Activated CD4-positive, alpha-beta T cell treated with anti-CD3 and anti-CD28 coated beads, Interleukin-2, amount 50 U/mL, for 48 hours (primary cell): Measurements from ENCODE around the gene PMS2.
"Not testable (repeated sequence)": the region's sequence is repeated elsewhere in the genome, so short reads cannot be mapped to it uniquely, and the experiment has no call there.

Source experiments
- DNase-seq, 2 experiments: peaks; one replicate each; pipeline ENCODE4 v3.0.0-alpha.2; 2020

The PMS2 gene, protein sequence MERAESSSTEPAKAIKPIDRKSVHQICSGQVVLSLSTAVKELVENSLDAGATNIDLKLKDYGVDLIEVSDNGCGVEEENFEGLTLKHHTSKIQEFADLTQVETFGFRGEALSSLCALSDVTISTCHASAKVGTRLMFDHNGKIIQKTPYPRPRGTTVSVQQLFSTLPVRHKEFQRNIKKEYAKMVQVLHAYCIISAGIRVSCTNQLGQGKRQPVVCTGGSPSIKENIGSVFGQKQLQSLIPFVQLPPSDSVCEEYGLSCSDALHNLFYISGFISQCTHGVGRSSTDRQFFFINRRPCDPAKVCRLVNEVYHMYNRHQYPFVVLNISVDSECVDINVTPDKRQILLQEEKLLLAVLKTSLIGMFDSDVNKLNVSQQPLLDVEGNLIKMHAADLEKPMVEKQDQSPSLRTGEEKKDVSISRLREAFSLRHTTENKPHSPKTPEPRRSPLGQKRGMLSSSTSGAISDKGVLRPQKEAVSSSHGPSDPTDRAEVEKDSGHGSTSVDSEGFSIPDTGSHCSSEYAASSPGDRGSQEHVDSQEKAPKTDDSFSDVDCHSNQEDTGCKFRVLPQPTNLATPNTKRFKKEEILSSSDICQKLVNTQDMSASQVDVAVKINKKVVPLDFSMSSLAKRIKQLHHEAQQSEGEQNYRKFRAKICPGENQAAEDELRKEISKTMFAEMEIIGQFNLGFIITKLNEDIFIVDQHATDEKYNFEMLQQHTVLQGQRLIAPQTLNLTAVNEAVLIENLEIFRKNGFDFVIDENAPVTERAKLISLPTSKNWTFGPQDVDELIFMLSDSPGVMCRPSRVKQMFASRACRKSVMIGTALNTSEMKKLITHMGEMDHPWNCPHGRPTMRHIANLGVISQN

DNA sequence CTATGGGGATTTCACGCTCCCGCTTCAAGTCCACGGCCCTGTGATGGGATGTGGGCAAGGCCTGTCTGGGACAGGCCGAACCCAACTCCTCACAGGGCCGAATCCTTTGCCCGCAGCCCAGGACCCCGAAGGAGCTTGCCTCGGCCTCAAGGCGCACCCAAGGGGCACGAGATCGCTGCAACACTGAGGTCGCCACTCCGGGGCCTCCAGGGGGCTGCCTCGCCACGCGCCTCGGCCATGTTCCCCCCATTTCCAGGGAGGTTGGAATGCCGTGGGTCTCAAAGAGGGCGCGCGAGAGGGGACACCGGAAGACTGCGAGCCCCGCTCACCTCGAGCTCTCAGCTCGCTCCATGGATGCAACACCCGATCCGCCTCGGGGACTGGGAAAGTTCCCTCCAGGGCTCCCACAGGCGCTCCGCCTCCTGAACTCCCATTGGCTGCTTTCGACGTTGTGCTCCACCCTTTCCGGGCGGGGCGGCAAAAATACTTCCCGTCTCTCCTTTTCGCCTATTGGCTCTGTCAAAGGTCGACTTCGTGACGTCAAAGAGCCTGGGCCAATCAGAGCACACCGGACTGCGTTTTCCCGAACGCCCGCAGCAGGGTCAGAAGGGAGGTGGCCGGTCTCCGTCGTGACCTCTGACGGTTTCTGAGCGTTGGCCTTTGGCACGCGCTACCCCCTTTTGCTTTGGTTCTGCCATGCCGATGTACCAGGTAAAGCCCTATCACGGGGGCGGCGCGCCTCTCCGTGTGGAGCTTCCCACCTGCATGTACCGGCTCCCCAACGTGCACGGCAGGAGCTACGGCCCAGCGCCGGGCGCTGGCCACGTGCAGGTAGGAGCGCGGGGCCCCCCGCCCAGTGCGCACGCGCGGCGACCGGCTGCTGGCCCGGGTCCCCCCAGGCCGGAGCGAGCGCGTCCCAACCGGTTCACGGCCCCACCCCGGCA is at the start of gene PMS2, which contains the start of gene AIMP2:
Gene PMS2, minus strand, starts transcription at position 382 of the 944 bp plus-strand sequence. Its CDS starts 30 bp downstream, at position 352.
Gene AIMP2, plus strand, starts transcription at position 605 of the 944 bp plus-strand sequence. Its CDS starts 92 bp downstream, at position 697.
- DNase-seq, result peak; percentile 98 to 99

DNA sequence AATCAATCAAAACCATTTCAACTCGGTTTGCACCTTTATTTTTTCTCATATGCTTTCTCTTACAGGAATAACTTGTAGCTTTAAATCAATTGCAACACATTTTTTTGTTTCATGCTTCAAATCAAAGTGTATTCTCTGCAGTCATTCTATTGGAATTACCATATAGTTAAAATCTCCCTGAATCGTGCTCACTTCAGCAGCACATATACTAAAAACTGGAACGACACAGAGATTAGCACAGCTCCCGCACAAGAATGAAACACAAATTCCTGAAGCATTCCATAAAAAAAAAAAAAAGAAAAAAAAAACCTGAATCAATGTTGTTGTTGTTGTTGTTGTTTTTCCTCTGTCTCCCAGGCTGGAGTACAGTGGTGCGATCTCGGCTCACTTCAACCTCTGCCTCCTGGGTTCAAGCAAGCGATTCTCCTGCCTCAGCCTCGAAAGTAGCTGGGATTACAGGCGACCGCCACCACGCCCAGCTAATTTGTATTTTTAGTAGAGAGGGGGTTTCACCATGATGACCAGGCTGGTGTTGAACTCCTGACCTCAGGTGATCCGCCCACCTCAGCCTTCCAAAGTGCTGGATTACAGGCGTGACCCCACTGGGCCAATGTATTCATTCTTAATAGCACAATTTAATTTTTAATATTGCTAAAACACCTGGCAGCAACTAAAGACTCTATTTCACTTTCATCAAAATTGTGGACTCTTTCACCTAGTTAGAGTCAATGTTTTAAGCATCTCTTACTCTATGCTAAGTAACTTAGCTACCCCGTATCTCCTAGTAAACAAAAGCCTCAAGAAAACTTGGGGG is 48.7 kb upstream of the PMS2 start:
- DNase-seq, result peak in 1 of 2 experiments; percentile 6

DNA sequence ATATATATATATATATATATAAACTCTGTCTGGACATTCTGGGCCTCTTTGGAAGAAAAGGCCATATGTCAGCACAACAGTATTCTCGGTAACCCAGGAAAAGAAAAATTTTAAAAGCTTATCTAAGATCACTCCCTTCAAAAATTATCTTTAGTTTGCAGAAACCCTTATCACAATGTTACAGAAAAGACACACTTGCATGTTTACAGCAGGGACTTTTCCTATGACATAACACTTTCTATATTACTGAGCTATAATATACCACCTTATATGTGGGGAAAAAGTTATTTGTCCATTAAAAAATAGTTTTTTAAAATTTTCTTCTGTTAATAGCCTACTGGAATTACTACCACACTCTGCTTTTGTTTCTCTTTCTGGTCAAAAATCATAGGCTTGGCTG is 47.8 kb upstream of the PMS2 start:
- no peak for DNase-seq

DNA sequence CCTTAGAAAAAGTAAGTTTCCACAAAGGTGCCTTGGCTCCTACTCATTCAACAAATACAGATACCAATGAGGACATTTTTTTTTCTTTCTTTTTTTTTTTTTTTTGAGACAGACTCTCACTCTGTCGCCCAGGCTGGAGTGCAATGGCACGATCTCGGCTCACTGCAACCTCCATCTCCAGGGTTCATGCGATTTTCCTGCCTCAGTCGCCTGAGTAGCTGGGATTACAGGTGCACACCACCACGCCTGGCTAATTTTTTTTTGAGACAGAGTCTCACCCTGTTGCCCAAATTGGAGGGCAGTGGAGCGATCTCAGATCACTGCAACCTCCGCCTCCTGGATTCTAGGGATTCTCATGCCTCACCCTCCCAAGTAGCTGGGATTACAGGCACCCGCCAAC is 42.3 kb upstream of the PMS2 start:
- not testable (repeated sequence) for DNase-seq

DNA sequence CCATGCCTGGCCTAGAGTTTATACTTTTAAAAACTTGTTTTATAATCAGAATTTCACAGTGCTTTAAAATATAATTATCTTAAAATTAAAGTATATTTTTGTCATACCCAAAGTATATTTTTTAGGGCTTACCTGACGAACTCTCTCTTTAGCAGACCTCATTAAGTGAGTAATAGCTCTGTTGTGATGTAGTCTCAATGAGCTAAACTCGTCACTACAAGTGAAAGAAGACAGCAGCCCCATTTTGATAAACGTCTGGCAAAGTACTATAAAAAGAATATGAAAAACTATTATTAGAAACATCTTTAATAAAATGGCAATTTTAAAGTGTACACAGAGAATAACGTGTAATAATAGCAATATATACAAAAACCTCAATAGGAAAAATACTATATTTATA is 40.9 kb upstream of the PMS2 start:
- DNase-seq, result no peak

DNA sequence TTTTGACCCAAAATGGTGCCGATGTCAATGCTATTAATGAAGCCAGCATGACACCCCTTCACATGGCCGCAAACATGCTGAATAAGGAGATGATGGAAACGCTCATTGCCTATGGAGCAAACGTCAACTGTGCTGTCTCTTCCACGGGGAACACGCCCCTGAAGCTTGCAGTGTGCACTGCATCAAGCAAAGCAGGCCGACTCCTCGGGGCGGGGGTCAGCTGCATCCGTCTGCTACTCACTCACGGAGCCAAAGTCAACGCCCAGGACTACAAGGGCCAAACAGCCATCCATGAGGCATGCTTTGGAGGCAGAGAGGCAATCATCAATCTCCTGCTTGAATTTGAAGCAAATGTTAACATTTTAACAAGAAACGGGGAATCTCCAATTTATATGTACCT is 26.8 kb upstream of the PMS2 start:
- no peak for DNase-seq

DNA sequence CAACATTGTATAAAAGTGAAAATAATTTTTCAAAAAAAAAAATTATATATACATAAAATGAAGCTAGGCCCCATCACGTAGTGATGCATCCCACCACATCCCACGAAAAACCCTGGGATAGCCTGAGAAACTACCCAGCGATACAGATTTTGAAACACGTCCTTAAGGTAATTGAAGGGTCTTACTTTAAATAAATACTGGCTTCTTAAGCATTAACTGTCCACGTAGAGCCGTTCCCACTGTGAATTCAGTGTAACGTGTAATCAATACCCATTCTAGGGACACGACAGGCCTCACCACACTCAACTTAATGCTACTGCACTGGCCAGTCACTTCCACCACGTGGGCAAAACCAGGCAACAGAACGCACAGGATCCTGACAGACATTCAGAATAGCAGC is 26.3 kb upstream of the PMS2 start:
- no peak for DNase-seq

DNA sequence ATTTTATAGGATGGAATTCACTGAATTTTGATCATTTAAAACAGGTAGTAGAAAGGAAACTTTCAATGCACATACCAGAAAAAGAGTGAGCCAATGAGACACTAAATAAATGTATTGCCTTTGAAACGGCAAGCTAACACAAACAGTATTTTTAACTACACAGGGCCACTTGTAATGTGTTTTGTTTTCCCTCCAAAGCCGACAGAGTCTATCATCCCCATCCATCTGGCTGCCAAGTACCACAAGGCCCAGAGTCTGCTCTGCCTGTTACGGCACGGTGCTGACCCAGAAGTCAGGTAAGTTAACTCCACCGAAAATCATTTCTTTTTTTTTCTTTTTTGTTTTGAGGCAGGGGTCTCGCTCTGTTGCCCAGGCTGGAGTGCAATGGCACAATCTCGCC is 23.8 kb upstream of the PMS2 start:
- DNase-seq, result no peak

DNA sequence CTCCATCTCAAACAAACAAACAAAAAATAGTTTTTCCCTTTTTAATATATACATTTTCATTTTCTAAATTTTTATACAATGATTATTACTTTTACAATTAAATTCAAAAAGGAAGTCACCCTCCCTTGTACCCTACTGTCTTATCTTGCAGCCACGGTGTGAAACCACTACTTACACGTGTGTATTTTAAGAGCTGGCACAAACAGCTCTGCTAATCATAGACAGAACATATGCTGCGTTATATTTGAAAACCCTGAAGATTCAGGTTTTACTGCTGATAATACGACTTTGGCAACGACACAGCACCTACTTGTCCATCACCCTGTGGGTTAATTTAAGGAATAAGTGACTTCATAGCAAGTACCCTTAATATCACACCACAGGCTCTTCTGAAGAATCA is 23.3 kb upstream of the PMS2 start:
- no peak for DNase-seq

DNA sequence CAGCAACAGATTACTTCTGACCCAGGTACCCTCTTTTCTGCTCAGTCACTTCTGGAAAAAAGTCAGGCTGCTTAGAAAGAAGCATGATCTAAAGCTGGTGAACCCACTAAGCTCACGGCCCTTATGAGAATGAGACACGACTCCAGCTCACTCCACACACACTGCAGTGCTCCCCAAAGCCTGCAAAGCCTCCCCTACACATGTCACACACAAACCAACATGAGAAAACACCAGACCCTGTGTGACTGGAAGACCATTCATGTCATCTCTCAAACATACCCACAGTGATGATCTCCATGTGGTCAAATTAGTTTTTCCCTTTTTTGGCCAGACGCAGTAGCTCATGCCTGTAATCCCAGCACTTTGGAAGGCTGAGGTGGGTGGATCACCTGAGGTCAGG is 22.7 kb upstream of the PMS2 start:
- DNase-seq, result no peak

DNA sequence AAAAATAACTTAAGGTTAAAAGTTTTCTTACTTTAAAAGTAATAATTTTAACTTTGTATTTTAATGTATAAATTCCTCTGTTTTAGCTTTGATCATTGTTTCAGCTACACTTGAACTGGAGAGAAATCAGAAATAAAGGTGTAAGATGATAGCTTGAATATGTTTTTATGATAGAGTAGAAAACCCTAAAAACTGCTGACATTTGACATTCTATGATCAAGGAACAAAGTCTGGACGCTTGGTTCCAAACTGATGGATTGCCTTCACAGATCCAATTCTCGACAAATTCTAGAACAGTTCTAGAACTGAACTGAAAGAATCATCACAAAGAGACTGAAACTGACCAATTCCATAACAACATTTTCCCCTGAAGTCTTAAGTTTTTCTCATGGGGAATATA is 22.1 kb upstream of the PMS2 start, which contains the start of gene ANKRD61:
Gene ANKRD61, plus strand, starts transcription at position 389 of the 400 bp plus-strand sequence. Its CDS starts 0 bp downstream, at position 389.
- no peak for DNase-seq

DNA sequence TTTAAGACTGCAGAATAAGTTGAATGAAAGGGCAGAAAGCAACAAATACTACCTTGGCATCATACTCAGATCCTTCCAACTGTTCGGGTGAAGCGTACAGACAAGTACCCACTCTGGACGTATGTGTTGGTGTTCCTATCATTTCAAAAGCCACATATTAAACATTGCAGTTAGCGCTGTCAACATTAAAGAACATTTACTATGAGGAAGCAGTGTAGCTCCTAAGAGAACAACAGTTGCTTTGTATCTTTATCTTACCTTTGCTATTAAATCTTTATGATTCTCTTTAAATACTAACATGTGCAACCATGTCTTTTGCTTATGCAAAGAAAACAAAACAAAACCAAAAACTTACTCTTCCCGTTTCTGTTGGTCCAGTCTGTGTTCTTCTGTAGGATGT is 19.7 kb upstream of the PMS2 start:
- DNase-seq, result no peak

DNA sequence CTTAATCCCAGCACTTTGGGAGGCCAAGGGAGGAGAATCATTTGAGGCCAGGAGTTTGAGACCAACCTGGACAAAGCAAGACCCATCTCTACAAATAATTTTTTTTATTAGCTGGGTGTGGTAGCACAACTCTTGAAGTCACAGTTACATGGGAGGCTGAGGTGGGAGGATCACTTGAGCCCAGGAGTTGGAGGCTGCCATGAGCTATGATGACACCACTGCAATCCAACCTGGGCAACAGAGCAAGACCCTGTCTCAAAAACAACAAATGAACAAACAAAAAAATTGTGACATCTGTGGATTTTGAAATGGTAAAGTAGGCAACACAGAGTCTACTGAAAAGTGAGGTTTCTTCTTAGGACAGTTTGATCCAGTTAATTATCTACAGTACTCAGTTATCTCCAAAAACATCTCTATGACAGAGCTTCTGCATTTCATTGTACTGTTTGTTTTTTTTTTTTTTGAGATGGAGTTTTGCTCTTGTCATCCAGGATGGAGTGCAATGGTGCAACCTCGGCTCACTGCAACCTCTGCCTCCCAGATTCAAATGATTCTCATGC is 19.0 kb upstream of the PMS2 start:
- DNase-seq, result no peak

DNA sequence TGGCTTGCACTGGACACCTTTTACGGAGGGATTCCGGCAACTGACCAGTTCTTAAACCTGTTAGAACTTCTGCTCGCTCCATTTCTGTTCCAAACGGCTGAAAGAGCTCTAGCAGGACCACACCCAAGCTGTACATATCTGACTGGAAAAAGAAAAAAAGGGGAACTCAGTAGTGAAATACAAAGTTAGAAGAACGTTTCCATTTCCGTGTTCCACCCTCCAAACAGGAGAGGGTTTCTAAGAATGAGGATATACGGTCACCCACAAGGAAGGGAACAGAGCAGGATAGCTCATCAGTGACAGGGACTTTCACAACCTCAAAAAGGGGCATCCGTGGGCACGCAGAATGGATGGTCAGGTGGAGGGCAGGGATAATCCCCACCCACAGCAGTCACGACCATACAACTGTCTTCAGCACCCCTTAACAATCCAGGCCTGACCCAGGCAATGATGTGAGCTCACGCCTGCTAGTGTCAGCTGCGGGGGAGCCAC is 18.0 kb upstream of the PMS2 start:
- no peak for DNase-seq

DNA sequence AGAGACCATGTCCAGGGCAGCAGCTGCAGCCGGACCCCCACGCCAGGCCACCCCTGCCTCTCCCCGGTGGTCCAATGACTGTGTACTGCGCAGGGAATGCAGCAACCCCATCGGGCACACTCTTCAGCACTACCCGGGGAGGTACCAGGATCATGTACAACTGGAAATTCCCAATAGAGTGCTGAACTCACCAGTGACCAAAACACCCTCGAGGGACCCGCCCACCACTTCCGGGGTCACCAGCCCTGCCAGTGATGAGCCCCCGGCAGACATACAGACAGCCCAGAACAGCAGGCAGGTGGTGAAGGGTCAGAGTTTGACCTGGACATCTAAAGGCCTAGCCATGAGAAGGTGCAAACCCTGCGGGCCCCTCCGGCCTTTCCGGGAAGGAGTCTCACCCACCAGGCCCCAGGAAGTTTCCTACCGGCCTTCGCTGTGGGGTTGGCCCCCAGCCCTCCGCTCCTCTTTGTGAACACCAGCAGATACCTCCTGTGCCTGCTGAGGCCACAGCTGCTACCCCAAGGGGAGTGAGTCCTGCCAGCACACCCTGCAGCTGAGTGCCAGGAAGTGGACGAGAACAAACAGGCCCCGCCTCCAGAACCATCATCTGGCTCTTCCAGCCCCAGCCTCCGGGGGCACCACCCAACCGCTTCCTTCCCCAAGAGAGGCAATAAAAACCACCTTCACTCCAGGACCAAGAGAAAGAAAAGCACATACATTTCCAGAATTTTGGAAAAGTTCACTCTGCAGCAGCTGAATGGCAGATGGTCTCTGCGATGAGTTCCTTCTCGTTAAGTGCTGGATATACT is 17.4 kb upstream of the PMS2 start:
- peak; percentile 54 to 66 for DNase-seq

DNA sequence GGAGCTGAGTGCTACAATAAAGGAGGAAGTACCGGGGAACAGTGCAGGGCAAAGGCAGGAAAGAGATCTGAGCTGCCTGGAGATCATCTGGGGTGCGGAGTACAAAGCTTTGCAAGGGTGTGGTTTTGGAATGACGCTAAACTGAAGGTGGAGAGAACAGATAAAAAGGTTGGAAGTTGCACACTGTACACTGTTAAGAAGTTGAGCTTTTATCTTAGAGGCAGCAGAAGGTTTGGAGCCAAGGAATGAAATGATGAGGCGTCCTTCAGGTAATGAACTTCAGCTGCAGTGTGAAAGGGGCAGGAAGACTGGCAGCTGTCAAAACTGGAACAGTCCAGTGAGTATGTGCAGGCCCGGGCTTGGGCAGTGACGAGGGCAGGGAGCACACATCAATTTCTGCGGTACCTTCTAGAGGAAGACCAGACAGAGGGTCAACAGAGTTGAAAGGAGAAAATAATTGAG is 15.2 kb upstream of the PMS2 start:
- DNase-seq, result no peak

DNA sequence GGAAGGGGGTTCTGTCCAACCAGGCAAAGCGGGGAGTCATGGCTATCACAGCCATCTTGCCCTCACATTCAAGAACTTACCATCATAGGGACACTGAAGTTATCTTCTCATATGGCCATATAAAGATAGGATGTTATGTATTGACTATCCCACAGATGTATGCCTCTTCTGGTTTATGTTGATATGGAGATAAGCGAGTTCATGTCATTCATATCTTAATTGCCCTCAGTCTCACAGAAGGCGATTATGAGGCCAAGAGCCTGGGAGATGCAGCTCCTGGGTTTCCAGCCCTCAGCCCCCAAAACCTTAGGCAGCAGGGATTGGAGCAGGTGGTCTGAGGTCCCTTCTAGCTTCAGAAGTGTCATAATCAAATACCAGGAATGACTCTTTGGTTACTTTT is 13.9 kb upstream of the PMS2 start:
- no peak for DNase-seq

DNA sequence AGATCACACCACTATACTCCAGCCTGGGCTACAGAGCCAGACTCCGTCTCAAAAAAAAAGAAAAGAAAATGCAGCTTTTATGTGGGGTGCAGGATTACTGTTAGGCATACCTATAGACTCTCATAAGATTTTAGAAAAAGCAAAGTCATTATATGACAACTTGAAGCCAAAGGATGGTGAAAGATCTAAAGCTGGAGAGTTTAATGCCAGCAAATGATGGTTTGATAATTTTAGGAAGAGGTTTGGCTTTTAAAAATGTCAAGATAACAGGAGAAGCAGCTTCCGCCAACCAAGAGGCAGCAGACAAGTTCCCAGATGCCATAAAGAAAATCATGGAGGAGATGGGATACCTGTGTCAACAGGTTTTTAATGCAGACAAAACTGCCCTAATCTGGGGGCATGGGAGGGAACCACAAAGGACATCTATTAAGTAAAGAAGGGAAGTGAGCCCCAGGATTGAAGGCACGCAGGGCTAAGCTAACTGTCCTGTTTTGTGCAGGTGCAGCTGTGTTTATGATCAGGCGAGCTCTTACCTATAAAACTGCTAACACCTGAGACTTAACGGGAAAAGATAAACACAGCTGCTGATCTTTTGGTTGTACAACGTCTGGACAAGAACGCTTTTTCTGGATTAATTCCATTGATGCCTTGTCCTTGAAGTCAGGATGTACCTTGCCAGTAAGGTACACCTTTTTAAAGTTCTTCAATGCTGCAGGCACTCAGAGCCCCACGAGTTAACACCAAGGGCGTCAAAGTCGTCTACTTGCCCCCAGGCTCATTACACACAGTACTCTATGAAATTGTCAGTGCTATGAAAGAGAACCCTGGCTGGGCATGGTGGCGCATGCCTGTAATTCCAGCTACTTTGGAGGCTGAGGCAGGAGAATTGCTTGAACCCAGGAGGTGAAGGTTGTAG is 11.8 kb upstream of the PMS2 start:
- no peak for DNase-seq

DNA sequence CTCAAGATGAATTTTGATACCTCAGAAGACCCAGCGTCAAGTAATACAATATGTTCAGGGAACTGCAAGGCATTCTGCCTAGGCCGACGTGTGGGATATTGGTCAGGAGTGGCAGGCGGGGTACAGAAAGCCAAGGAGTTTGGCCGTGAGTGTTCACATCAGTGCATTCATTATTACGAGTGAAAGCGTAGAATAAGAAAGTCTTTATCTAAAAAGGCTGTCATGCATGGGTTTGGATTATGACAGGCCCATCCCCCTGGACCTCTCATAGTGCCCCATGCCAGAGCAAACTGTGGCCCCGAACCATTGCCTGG is 7.8 kb upstream of the PMS2 start:
- no peak for DNase-seq
